Endothelial cell of umbilical vein (primary cell): ENCODE data around the gene QPCTL.

ENCODE experiments used
- CTCF ChIP-seq, 2 donors: IDR thresholded peaks; 1 replicate in 1 of 2; 2 replicates in 1 of 2; pipeline ENCODE4 v1.5.1; 2011; ENCODE audit warnings: low read length in 2 of 2, mild to moderate bottlenecking in 2 of 2, moderate library complexity in 2 of 2, control low read depth in 1 of 2, inconsistent platforms in 1 of 2, low read depth in 1 of 2; ENCODE audit not compliant: insufficient read depth in 1 of 2; ENCODE audit errors: extremely low read depth in 1 of 2
- EZH2 ChIP-seq: IDR thresholded peaks from 2 replicates; pipeline ENCODE4 v1.6.1; 2012; ENCODE audit warnings: borderline replicate concordance, low read depth, mild to moderate bottlenecking, moderate library complexity, low read length, inconsistent platforms; ENCODE audit not compliant: severe bottlenecking
- GATA2 ChIP-seq: IDR thresholded peaks from 2 replicates; pipeline ENCODE4 v1.7.0; 2011; ENCODE audit warnings: low read depth, mild to moderate bottlenecking, moderate library complexity, mixed read lengths, low read length; ENCODE audit not compliant: insufficient read length, insufficient read depth
- JUN ChIP-seq: IDR thresholded peaks from 2 replicates; pipeline ENCODE4 v1.6.1; 2011; ENCODE audit warnings: borderline replicate concordance, low read depth; ENCODE audit not compliant: insufficient read length, insufficient read depth
- MAX ChIP-seq: IDR thresholded peaks from 2 replicates; pipeline ENCODE4 v1.6.1; 2011; ENCODE audit not compliant: insufficient read depth, insufficient read length
- MYC ChIP-seq: IDR thresholded peaks from one replicate; pipeline ENCODE4 v1.6.1; 2011; ENCODE audit warnings: mild to moderate bottlenecking, low read depth, low read length
- POLR2A ChIP-seq: IDR thresholded peaks from 2 replicates; pipeline ENCODE4 v1.6.1; 2012; ENCODE audit warnings: low read depth, mild to moderate bottlenecking, control low read depth, low read length
- POLR2AphosphoS5 ChIP-seq: IDR thresholded peaks from 2 replicates; pipeline ENCODE4 v1.6.1; 2012; ENCODE audit warnings: low read depth, mild to moderate bottlenecking, control low read depth, low read length, moderate library complexity; ENCODE audit not compliant: insufficient read depth

- TF ChIP-seq CTCF (IDR thresholded peaks at IDR 0.05; ENCODE audit: extremely low read depth in 1 of 2, insufficient read depth in 1 of 2, low read depth in 1 of 2, low read length in 2 of 2) (no peak), GATA2 (no peak), EZH2 (no peak), POLR2A (no peak), POLR2AphosphoS5 (no peak), MYC (no peak), JUN (no peak), MAX (no peak)
Measured at GRCh38 chr19:45653634-45654033, 38.8 kb upstream of the QPCTL start.
